ENCODE results near the gene LYST. TPM values are rescaled to one million over a fixed set of nuclear protein-coding genes. Genes with fewer than 3 reads are reported as not detected.

The LYST gene
- total and polyA plus RNA-seq, 2 of the 4 experiments (the other 2 are of a cell fraction): 2.2 to 7.2 TPM

- dilution Hi-C loops (cut with HindIII; ENCODE audit: low sequenced_read_pairs, unreplicated experiment) (no loop called here), in situ Hi-C loops (cut with MboI; ENCODE audit: low sequenced_read_pairs) (no loop called here), intact Hi-C loops (cut with micrococcal nuclease) (no loop called here)
- H2AFZ ChIP-seq (replicated peaks; ENCODE audit: low read length, poor library complexity): no peak overlapping the region
- TF ChIP-seq POLR2A (IDR thresholded peaks at IDR 0.05; ENCODE audit: low read depth, low read length) (no peak), MXI1 (IDR thresholded peaks at IDR 0.05; ENCODE audit: borderline replicate concordance, low read depth, low read length) (no peak), RFX5 (IDR thresholded peaks at IDR 0.05; ENCODE audit: low read depth, low read length) (no peak), RCOR1 (IDR thresholded peaks at IDR 0.05; ENCODE audit: insufficient replicate concordance, low read length) (no peak), SMC3 (IDR thresholded peaks at IDR 0.05; ENCODE audit: low read depth, low read length) (no peak), FOS (IDR thresholded peaks at IDR 0.05; ENCODE audit: low read depth, low read length) (no peak), CEBPB (IDR thresholded peaks at IDR 0.05; ENCODE audit: low read depth, low read length) (no peak), MAFK (IDR thresholded peaks at IDR 0.05; ENCODE audit: low read depth, low read length) (no peak)
- TF ChIP-seq, protein P1, sequence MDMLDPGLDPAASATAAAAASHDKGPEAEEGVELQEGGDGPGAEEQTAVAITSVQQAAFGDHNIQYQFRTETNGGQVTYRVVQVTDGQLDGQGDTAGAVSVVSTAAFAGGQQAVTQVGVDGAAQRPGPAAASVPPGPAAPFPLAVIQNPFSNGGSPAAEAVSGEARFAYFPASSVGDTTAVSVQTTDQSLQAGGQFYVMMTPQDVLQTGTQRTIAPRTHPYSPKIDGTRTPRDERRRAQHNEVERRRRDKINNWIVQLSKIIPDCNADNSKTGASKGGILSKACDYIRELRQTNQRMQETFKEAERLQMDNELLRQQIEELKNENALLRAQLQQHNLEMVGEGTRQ (IDR thresholded peaks at IDR 0.05; ENCODE audit: low read depth, low read length): no peak
- TF ChIP-seq, protein P2, sequence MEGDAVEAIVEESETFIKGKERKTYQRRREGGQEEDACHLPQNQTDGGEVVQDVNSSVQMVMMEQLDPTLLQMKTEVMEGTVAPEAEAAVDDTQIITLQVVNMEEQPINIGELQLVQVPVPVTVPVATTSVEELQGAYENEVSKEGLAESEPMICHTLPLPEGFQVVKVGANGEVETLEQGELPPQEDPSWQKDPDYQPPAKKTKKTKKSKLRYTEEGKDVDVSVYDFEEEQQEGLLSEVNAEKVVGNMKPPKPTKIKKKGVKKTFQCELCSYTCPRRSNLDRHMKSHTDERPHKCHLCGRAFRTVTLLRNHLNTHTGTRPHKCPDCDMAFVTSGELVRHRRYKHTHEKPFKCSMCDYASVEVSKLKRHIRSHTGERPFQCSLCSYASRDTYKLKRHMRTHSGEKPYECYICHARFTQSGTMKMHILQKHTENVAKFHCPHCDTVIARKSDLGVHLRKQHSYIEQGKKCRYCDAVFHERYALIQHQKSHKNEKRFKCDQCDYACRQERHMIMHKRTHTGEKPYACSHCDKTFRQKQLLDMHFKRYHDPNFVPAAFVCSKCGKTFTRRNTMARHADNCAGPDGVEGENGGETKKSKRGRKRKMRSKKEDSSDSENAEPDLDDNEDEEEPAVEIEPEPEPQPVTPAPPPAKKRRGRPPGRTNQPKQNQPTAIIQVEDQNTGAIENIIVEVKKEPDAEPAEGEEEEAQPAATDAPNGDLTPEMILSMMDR (conservative IDR thresholded peaks at IDR 0.05; ENCODE audit: low read depth, low read length): no peak
- ChIA-PET CTCF (no interaction called here), POLR2A (ENCODE audit: unreplicated experiment) (no interaction called here)
- no peak for DNase-seq
- H2BK15ac ChIP-seq (ENCODE audit: low read depth, low read length): no peak overlapping the region
- H3K79me1 ChIP-seq (ENCODE audit: low read depth in 1 of 2, low read length in 2 of 2): no peaks in the 10 kb centered on the region
- no peak overlapping the region for H3K18ac ChIP-seq (ENCODE audit: low read depth, low read length)
- no peak overlapping the region for H2BK20ac ChIP-seq (ENCODE audit: low read depth, low read length)
- H3K36me3 ChIP-seq (ENCODE audit: control insufficient read depth, insufficient read depth, low read length): 0 out of 2 replicates have a peak, but pooled peaks cover 3% of the 10 kb centered on the region
- no peak for ATAC-seq (ENCODE audit: low read depth)
- no peak overlapping the region for H4K8ac ChIP-seq (ENCODE audit: low read depth in 2 of 2, low read length in 2 of 2)
- BruUV-seq (replicated peaks): no TSS peak
- no peaks in the 10 kb centered on the region for H3K4me1 ChIP-seq (ENCODE audit: control insufficient read depth, insufficient read depth, low read length)
- no peak overlapping the region for H2BK5ac ChIP-seq (ENCODE audit: low read depth, low read length, poor library complexity, severe bottlenecking)
- H3K9me1 ChIP-seq (ENCODE audit: insufficient read depth, low read length): no peaks in the 10 kb centered on the region
- no peak overlapping the region for H2AK9ac ChIP-seq (replicated peaks; ENCODE audit: low read depth, low read length, poor library complexity)
- no peaks in the 10 kb centered on the region for H3K27me3 ChIP-seq (ENCODE audit: control insufficient read depth, insufficient read depth, low read length)
- H3K9me3 ChIP-seq (ENCODE audit: control insufficient read depth, insufficient read depth, low read length): no peaks in the 10 kb centered on the region
- no peak overlapping the region for H3K27ac ChIP-seq (ENCODE audit: insufficient read depth, low read length)
- H3K23ac ChIP-seq (ENCODE audit: low read depth, low read length): no peak overlapping the region
- no peak overlapping the region for H3K9ac ChIP-seq (ENCODE audit: low read depth, low read length)
- WGBS, 2 experiments (ENCODE audit: extremely low coverage in 2 of 2, insufficient read length in 1 of 2): 100% methylated on average over 2 of the region's 2 CpGs; no CpG with 5 or more reads in 1 of the 2 experiments
- H4K20me1 ChIP-seq (ENCODE audit: insufficient read depth, low read length): no peaks in the 10 kb centered on the region
- H3K4me2 ChIP-seq (ENCODE audit: low read depth, low read length): no peak overlapping the region
- no peak overlapping the region for H2BK120ac ChIP-seq (ENCODE audit: low read depth, low read length)
- no peak overlapping the region for H2AK5ac ChIP-seq (ENCODE audit: low read depth, low read length)
- H4K91ac ChIP-seq (ENCODE audit: insufficient read depth, low read depth, low read length): no peak overlapping the region
- H3K4ac ChIP-seq (ENCODE audit: low read depth, low read length): no peak overlapping the region
- no peak overlapping the region for H4K5ac ChIP-seq (ENCODE audit: low read depth, low read length)
- H3K56ac ChIP-seq (ENCODE audit: extremely low read depth, insufficient read depth, low read length): no peak overlapping the region
- H3K4me3 ChIP-seq (ENCODE audit: insufficient read depth, low read depth, low read length): no peak overlapping the region
- no peak overlapping the region for H3K14ac ChIP-seq (replicated peaks; ENCODE audit: low read depth, low read length)
These were observed 143.8 kb downstream of the LYST start for GRCh38 chr1:235722858-235723257.

Measured in IMR-90 (cell line).